NCI-H446 (cell line): Measurements from ENCODE around the gene FKTN.
"Not testable (repeated sequence)": the region's sequence is repeated elsewhere in the genome, so short reads cannot be mapped to it uniquely, and the experiment has no call there.

ENCODE experiments used
- DNase-seq, 2 experiments: peaks; one replicate each; lab custom pipeline; 2025; lab: John Stamatoyannopoulos, UW

FKTN gene

GRCh38 chr9:105557804-105558610 lies at the start of gene FKTN:
Gene FKTN, plus strand, starts transcription at chr9:105558131. Its CDS starts 16,902 bp downstream, at chr9:105575033.
- DNase-seq = peak; percentile 34 to 79

GRCh38 chr9:105508530-105508929 lies 49.4 kb upstream of the FKTN start:
- DNase-seq = no peak

- no peak for DNase-seq
These were observed 47.9 kb upstream of the FKTN start for GRCh38 chr9:105510024-105510423.

- no peak for DNase-seq
These were observed 46.5 kb upstream of the FKTN start for GRCh38 chr9:105511446-105511845.

- DNase-seq = no peak
These were observed 42.0 kb upstream of the FKTN start for GRCh38 chr9:105515811-105516413.

GRCh38 chr9:105519710-105520369 lies 38.1 kb upstream of the FKTN start:
- not testable (repeated sequence) for DNase-seq

GRCh38 chr9:105520992-105521391 lies 36.9 kb upstream of the FKTN start:
- DNase-seq = not testable (repeated sequence)

- DNase-seq = peak; percentile 14 to 54
These were observed 35.1 kb upstream of the FKTN start for GRCh38 chr9:105522618-105523385.

GRCh38 chr9:105531530-105531929 lies 26.4 kb upstream of the FKTN start:
- DNase-seq = no peak

GRCh38 chr9:105535920-105536668 lies 21.8 kb upstream of the FKTN start:
- no peak for DNase-seq

- no peak for DNase-seq
These were observed 18.5 kb upstream of the FKTN start for GRCh38 chr9:105539452-105539851.

GRCh38 chr9:105541838-105542237 lies 16.1 kb upstream of the FKTN start:
- no peak for DNase-seq

- DNase-seq = no peak
These were observed 3.9 kb upstream of the FKTN start for GRCh38 chr9:105554042-105554441.

GRCh38 chr9:105572455-105572854 lies 14.5 kb downstream of the FKTN start:
- DNase-seq = no peak

- not testable (repeated sequence) for DNase-seq
These were observed 22.0 kb downstream of the FKTN start for GRCh38 chr9:105579952-105580351.

- DNase-seq = not testable (repeated sequence)
These were observed 23.6 kb downstream of the FKTN start for GRCh38 chr9:105581550-105581949.

GRCh38 chr9:105593145-105593544 lies 35.2 kb downstream of the FKTN start:
- no peak for DNase-seq

- peak in 1 of 2 experiments; percentile 59 for DNase-seq
These were observed 51.0 kb downstream of the FKTN start for GRCh38 chr9:105608721-105609598.

GRCh38 chr9:105621001-105621400 lies 63.1 kb downstream of the FKTN start:
- DNase-seq = peak in 1 of 2 experiments; percentile 3

- no peak for DNase-seq
These were observed 67.2 kb downstream of the FKTN start for GRCh38 chr9:105625088-105625487.
